KOPT-K1 (cell line): Measurements from ENCODE around the gene SRSF9.

Experiments
- H3K27ac ChIP-seq: fragments of 200-600 bp; sonication (generic); 2 replicates; pipeline ENCODE4 v1.5.1; 2016; ENCODE audit warnings: antibody characterized with exemption, mild to moderate bottlenecking, low read depth, low read length; ENCODE audit not compliant: poor library complexity, severe bottlenecking
- H3K36me3 ChIP-seq: fragments of 200-600 bp; sonication (generic); 2 replicates; pipeline ENCODE4 v1.5.1; 2017; ENCODE audit warnings: antibody characterized with exemption, mild to moderate bottlenecking, low read length, moderate library complexity; ENCODE audit not compliant: insufficient read depth
- H3K9me3 ChIP-seq: fragments of 200-600 bp; sonication (generic); 2 replicates; pipeline ENCODE4 v1.5.1; 2017; ENCODE audit warnings: antibody characterized with exemption, low read length, mild to moderate bottlenecking; ENCODE audit not compliant: insufficient read depth, poor library complexity, severe bottlenecking

The SRSF9 gene

DNA sequence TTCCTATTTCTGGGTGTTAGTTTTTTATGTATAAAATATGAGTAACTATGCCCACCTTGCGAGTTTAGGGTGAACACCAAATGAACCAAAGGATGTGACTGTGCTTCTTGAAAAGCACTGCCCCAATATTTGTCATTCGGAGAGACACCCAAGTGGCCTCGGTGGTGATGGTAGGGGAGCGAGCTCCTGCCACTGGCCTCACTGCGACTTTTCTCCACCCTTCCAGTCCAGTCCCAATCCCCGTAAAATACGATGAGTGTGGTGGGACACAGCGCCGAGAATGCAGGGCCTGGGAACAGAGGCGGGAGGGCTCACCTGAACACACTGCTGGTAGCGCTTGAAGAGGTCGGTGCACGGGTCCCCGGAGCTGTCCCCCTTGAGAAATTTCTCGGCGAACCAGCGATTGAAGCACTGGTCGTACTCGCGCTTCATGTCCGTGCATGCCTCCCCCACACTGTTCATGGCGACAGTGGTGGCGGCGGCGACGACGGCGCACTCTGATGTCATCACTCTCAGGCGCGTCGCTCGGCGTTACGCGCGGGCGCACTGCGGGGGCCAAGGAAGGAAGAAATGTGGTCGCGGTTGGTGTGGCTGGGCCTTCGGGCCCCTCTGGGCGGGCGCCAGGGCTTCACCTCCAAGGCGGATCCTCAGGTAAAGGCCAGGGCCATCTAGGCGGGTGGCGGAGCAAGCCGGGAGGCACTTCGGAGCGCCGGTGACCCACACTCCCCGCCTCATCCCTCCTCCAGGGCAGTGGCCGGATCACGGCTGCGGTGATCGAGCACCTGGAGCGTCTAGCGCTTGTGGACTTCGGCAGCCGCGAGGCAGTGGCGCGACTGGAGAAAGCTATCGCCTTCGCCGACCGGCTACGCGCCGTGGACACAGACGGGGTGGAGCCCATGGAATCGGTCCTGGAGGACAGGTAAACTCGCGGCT lies 23.4 kb downstream of the SRSF9 start, which contains the start of the genes GATC and TRIAP1:
Gene GATC (plus strand): TSS at position 534 of the 933 bp plus-strand sequence. CDS start 37 bp downstream, at position 571.
Gene TRIAP1 (minus strand): TSS at position 474 of the 933 bp plus-strand sequence. CDS start 12 bp downstream, at position 462.
- no peaks in the 10 kb centered on the region for H3K9me3 ChIP-seq
- peaks cover 65% of the 10 kb centered on the region for H3K36me3 ChIP-seq
- H3K27ac ChIP-seq: peak within 1 kb of the TSS; percentile 80

DNA sequence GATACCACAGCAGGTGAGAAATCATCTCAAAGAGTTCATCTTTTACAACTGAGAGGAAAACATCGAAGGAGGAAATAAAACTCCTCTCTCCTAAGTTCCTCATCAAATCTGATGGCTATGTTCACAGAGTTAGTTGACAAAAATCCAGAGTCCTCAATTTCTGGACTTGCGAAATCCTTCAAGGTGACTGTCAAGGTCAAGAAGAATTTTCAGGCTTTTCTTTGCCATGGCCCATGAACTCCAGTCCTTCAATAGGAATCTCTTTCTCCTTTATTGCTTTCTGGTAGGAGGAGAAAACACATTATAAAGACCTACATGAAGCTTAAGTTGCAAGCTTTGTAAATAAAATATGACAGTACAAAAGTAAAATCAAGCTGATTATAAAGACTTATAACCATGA lies 24.9 kb downstream of the SRSF9 start:
- no peaks in the 10 kb centered on the region for H3K9me3 ChIP-seq
- H3K36me3 ChIP-seq: peaks cover 67% of the 10 kb centered on the region
- H3K27ac ChIP-seq: no peak overlapping the region

GRCh38 chr12:120439646-120440247 lies 29.8 kb downstream of the SRSF9 start:
- H3K36me3 ChIP-seq: peaks cover 52% of the 10 kb centered on the region
- H3K27ac ChIP-seq: peak overlapping the region; percentile 19
- no peaks in the 10 kb centered on the region for H3K9me3 ChIP-seq

- Histone ChIP-seq H3K36me3 (peaks cover 41% of the 10 kb centered on the region), H3K9me3 (no peaks in the 10 kb centered on the region), H3K27ac (peak overlapping the region; percentile 74)
Measured at GRCh38 chr12:120438495-120439198, 30.9 kb downstream of the SRSF9 start.

GRCh38 chr12:120437735-120438494 lies 31.6 kb downstream of the SRSF9 start, which contains the start of gene COX6A1:
TSS of gene COX6A1 (plus strand) at chr12:120438113. CDS start at chr12:120438127, 14 bp downstream.
- Histone ChIP-seq H3K27ac (peak within 1 kb of the TSS; percentile 74), H3K36me3 (peaks cover 34% of the 10 kb centered on the region), H3K9me3 (no peaks in the 10 kb centered on the region)

- Histone ChIP-seq H3K36me3 (no peaks in the 10 kb centered on the region), H3K27ac (no peak overlapping the region), H3K9me3 (peaks cover 4% of the 10 kb centered on the region)
Measured at GRCh38 chr12:120432772-120433525, 36.6 kb downstream of the SRSF9 start.

GRCh38 chr12:120429368-120429767 lies 40.2 kb downstream of the SRSF9 start:
- Histone ChIP-seq H3K27ac (no peak overlapping the region), H3K9me3 (peaks cover 4% of the 10 kb centered on the region)

GRCh38 chr12:120428597-120429229 lies 40.8 kb downstream of the SRSF9 start:
- no peak overlapping the region for H3K27ac ChIP-seq
- no peaks in the 10 kb centered on the region for H3K36me3 ChIP-seq

More at GRCh38 chr12:120429368-120429767, 40.2 kb downstream of the SRSF9 start:
- no peaks in the 10 kb centered on the region for H3K36me3 ChIP-seq

GRCh38 chr12:120425797-120426196 lies 43.8 kb downstream of the SRSF9 start:
- H3K27ac ChIP-seq: no peak overlapping the region
- H3K9me3 ChIP-seq: peaks cover 4% of the 10 kb centered on the region
- no peaks in the 10 kb centered on the region for H3K36me3 ChIP-seq

More at GRCh38 chr12:120428597-120429229, 40.8 kb downstream of the SRSF9 start:
- peaks cover 4% of the 10 kb centered on the region for H3K9me3 ChIP-seq

DNA sequence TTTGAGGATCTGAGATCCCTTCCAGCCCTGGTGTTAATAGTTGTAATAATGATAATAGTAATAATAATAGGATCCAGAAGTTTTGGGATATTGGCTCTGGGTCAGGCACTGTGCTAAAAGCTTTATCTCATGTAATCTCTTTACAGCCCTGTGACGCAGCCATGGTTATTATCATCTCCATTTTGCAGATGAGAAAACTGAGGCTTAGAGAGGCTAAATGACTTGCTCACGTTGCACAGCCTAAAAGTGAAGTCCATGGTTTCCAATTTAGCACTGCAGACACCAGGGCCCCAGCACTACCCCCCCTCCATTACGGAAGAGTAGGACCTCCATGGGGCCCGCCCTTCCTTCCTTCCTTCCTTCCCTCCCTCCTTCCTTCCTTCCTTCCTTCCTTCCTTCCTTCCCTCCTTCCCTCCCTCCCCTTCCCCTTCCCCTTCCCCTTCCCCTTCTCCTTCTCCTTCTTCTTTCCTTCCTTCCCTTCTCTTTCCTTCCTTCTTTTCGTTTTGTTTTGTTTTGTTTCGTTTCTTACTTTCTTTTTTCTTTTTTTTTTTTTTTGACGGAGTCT lies 46.6 kb downstream of the SRSF9 start:
- Histone ChIP-seq H3K9me3 (no peaks in the 10 kb centered on the region), H3K27ac (no peak overlapping the region)

GRCh38 chr12:120421701-120422100 lies 47.8 kb downstream of the SRSF9 start:
- no peak overlapping the region for H3K27ac ChIP-seq
- no peaks in the 10 kb centered on the region for H3K9me3 ChIP-seq
- no peaks in the 10 kb centered on the region for H3K36me3 ChIP-seq

More for the DNA sequence above, 46.6 kb downstream of the SRSF9 start:
- H3K36me3 ChIP-seq: no peaks in the 10 kb centered on the region

GRCh38 chr12:120417917-120418580 lies 51.5 kb downstream of the SRSF9 start:
- no peaks in the 10 kb centered on the region for H3K9me3 ChIP-seq
- no peaks in the 10 kb centered on the region for H3K36me3 ChIP-seq
- H3K27ac ChIP-seq: no peak overlapping the region
